Endothelial cell of umbilical vein (primary cell): ENCODE data around the gene BNC2.

ENCODE experiments used
- EZH2 ChIP-seq: IDR thresholded peaks from 2 replicates; pipeline ENCODE4 v1.6.1; 2012; ENCODE audit warnings: borderline replicate concordance, low read depth, mild to moderate bottlenecking, moderate library complexity, low read length, inconsistent platforms; ENCODE audit not compliant: severe bottlenecking
- FOS ChIP-seq: IDR thresholded peaks from 2 replicates; pipeline ENCODE4 v1.6.1; 2011; ENCODE audit warnings: mild to moderate bottlenecking, low read length, moderate library complexity, borderline replicate concordance; ENCODE audit not compliant: insufficient read depth
- GATA2 ChIP-seq: IDR thresholded peaks from 2 replicates; pipeline ENCODE4 v1.7.0; 2011; ENCODE audit warnings: low read depth, mild to moderate bottlenecking, moderate library complexity, mixed read lengths, low read length; ENCODE audit not compliant: insufficient read length, insufficient read depth
- JUN ChIP-seq: IDR thresholded peaks from 2 replicates; pipeline ENCODE4 v1.6.1; 2011; ENCODE audit warnings: borderline replicate concordance, low read depth; ENCODE audit not compliant: insufficient read length, insufficient read depth
- MAX ChIP-seq: IDR thresholded peaks from 2 replicates; pipeline ENCODE4 v1.6.1; 2011; ENCODE audit not compliant: insufficient read depth, insufficient read length
- MYC ChIP-seq: IDR thresholded peaks from one replicate; pipeline ENCODE4 v1.6.1; 2011; ENCODE audit warnings: mild to moderate bottlenecking, low read depth, low read length
- POLR2A ChIP-seq: IDR thresholded peaks from 2 replicates; pipeline ENCODE4 v1.6.1; 2012; ENCODE audit warnings: low read depth, mild to moderate bottlenecking, control low read depth, low read length
- POLR2AphosphoS5 ChIP-seq: IDR thresholded peaks from 2 replicates; pipeline ENCODE4 v1.6.1; 2012; ENCODE audit warnings: low read depth, mild to moderate bottlenecking, control low read depth, low read length, moderate library complexity; ENCODE audit not compliant: insufficient read depth
- TF ChIP-seq, protein P1 (sequence below), 2 donors: IDR thresholded peaks; 1 replicate in 1 of 2; 2 replicates in 1 of 2; pipeline ENCODE4 v1.5.1; 2011; ENCODE audit warnings: low read length in 2 of 2, mild to moderate bottlenecking in 2 of 2, moderate library complexity in 2 of 2, control low read depth in 1 of 2, inconsistent platforms in 1 of 2, low read depth in 1 of 2; ENCODE audit not compliant: insufficient read depth in 1 of 2; ENCODE audit errors: extremely low read depth in 1 of 2

DNA sequence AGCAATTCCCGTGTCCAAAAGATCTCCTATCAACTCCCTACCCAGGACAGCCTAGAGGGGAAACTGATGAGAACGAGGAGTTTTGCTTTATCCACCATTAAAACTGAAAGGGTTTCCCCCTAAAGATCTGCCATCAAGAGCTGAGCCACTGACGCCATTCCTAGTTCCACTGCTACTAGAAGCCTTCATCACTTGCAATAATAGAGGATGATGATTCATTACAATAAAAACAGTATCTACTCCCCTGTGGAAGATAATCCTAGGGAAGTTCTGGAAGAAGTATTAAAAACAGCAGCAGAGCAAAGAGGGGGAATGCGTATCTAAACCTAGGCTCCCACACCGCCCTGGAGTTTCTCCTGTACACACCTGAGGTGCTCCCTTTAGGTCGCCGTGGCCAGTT, 394.5 kb downstream of the BNC2 start:
- TF ChIP-seq, protein P1, sequence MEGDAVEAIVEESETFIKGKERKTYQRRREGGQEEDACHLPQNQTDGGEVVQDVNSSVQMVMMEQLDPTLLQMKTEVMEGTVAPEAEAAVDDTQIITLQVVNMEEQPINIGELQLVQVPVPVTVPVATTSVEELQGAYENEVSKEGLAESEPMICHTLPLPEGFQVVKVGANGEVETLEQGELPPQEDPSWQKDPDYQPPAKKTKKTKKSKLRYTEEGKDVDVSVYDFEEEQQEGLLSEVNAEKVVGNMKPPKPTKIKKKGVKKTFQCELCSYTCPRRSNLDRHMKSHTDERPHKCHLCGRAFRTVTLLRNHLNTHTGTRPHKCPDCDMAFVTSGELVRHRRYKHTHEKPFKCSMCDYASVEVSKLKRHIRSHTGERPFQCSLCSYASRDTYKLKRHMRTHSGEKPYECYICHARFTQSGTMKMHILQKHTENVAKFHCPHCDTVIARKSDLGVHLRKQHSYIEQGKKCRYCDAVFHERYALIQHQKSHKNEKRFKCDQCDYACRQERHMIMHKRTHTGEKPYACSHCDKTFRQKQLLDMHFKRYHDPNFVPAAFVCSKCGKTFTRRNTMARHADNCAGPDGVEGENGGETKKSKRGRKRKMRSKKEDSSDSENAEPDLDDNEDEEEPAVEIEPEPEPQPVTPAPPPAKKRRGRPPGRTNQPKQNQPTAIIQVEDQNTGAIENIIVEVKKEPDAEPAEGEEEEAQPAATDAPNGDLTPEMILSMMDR (IDR thresholded peaks at IDR 0.05; ENCODE audit: extremely low read depth in 1 of 2, insufficient read depth in 1 of 2, low read depth in 1 of 2, low read length in 2 of 2), result no peak
- TF ChIP-seq POLR2AphosphoS5, result no peak
- TF ChIP-seq MAX, result no peak
- no peak for TF ChIP-seq POLR2A
- TF ChIP-seq EZH2, result no peak
- no peak for TF ChIP-seq FOS
- TF ChIP-seq GATA2, result no peak
- no peak for TF ChIP-seq JUN
- no peak for TF ChIP-seq MYC
